Prostate gland (tissue), 2 donors: ENCODE measurements around the gene CRIP1. TPM values are rescaled to one million over a fixed set of nuclear protein-coding genes. Genes with fewer than 3 reads are reported as not detected.

Source experiments
- DNase-seq: peaks from one replicate; pipeline ENCODE4 v3.0.0-alpha.2; 2019; ENCODE audit warnings: low spot score
- H3K27ac ChIP-seq, 2 donors: fragments of 200-600 bp; sonication (generic); 2 replicates each; pipeline ENCODE4 v1.5.1; 2017 to 2019
- H3K27me3 ChIP-seq: fragments of 200-600 bp; sonication (generic); replicated peaks from 2 replicates; pipeline ENCODE4 v1.5.1; 2019; ENCODE audit not compliant: insufficient read depth
- H3K36me3 ChIP-seq, 2 donors: fragments of 200-600 bp; sonication (generic); 1 replicate in 1 of 2; 2 replicates in 1 of 2; pipeline versions ENCODE4 v1.5.1 to v1.8.1; 2017 to 2019
- H3K4me1 ChIP-seq: fragments of 200-600 bp; sonication (generic); replicated peaks from 2 replicates; pipeline ENCODE4 v1.5.1; 2019
- H3K4me3 ChIP-seq, 2 donors: fragments of 200-600 bp; sonication (generic); 2 replicates each; pipeline ENCODE4 v1.5.1; 2017 to 2019
- H3K9me3 ChIP-seq: fragments of 200-600 bp; sonication (generic); 2 replicates; pipeline ENCODE4 v1.5.1; 2017
- POLR2A ChIP-seq: fragments of 450-650 bp; IDR thresholded peaks from one replicate; pipeline ENCODE4 v1.6.1; 2016; ENCODE audit warnings: antibody characterized with exemption, mild to moderate bottlenecking
- POLR2AphosphoS5 ChIP-seq: sonication (generic); formaldehyde crosslinking; IDR thresholded peaks from one replicate; pipeline ENCODE4 v1.6.1; 2017; ENCODE audit warnings: antibody characterized with exemption
- WGBS: methylation state at CpG from one replicate; pipeline ENCODE4 v1.1.5; 2018; 5-methylcytosine and 5-hydroxymethylcytosine counted together
- intact Hi-C: fragments of 100-400 bp; cut with DNase I; formaldehyde crosslinking; loops from one replicate; pipeline ENCODE4 v1.14.2; 2022
- total RNA-seq, 2 donors: library from RNA; depleted of rRNA; stranded (reverse); fragments of >200 nt; gene quantifications; one replicate each; pipeline ENCODE4 v1.1.0, GENCODE V29; 2016
- TF ChIP-seq, protein P1 (sequence below), 4 experiments: fragments of 200-600 bp in 2 of 4; fragments of 450-650 bp in 2 of 4; sonication (generic) in 2 of 4; IDR thresholded peaks; 1 replicate in 3 of 4; 2 replicates in 1 of 4; pipeline ENCODE4 v1.5.1; 2016 to 2019; ENCODE audit warnings: antibody characterized with exemption in 4 of 4, mild to moderate bottlenecking in 2 of 4, moderate library complexity in 2 of 4

The CRIP1 gene
- total RNA-seq, 2 donors from 2014 or later, result 4.2 to 22.0 TPM

DNA sequence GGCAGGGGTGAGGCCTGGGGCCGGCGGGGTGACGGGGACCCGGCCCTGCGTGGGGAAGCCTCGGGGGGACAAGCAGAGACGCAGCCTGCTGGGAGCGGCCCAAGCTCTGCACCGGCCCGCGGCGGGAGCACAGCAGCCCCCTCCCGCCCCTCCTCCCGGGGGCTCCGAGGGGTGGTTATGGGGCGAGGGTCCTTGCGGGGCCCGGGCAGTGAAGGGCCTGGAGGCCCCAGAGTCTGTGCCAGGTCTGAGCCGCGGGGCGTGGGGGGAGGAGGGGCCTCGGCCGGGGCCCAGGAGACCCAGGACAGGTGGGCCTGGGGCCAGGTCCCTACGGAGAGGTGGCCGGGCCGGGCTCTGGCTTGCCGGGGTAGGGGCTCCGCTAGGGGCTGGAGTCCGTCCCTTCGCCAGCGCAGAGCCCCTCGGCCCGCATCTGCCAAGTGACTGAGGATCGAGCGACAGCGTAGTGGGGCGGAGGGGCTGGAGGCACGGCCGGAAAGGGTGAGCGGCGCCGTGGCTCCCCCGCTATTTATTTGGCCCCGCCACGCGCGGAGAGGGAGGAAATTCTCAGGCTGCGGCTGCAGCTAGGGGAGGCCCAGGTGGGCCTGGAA, 40.2 kb downstream of the CRIP1 start:
- H3K4me1 ChIP-seq, result peaks cover 22% of the 10 kb centered on the region
- peak overlapping the region; percentile 46 to 57 for H3K4me3 ChIP-seq
- H3K36me3 ChIP-seq, result no peaks in the 10 kb centered on the region
- H3K27me3 ChIP-seq, result no peaks in the 10 kb centered on the region
- H3K27ac ChIP-seq, result peak overlapping the region; percentile 1 to 23
- H3K9me3 ChIP-seq, result no peaks in the 10 kb centered on the region
- intact Hi-C loops, result no loop called here
- 1% methylated on average over 34 of the region's 48 CpGs for WGBS
- TF ChIP-seq POLR2AphosphoS5 (no peak), POLR2A (no peak)
- TF ChIP-seq, protein P1, sequence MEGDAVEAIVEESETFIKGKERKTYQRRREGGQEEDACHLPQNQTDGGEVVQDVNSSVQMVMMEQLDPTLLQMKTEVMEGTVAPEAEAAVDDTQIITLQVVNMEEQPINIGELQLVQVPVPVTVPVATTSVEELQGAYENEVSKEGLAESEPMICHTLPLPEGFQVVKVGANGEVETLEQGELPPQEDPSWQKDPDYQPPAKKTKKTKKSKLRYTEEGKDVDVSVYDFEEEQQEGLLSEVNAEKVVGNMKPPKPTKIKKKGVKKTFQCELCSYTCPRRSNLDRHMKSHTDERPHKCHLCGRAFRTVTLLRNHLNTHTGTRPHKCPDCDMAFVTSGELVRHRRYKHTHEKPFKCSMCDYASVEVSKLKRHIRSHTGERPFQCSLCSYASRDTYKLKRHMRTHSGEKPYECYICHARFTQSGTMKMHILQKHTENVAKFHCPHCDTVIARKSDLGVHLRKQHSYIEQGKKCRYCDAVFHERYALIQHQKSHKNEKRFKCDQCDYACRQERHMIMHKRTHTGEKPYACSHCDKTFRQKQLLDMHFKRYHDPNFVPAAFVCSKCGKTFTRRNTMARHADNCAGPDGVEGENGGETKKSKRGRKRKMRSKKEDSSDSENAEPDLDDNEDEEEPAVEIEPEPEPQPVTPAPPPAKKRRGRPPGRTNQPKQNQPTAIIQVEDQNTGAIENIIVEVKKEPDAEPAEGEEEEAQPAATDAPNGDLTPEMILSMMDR (IDR thresholded peaks at IDR 0.05), result no peak
- DNase-seq, result no peak

- peak overlapping the region in 1 of 2 donors; percentile 1 for H3K27ac ChIP-seq
- H3K4me1 ChIP-seq, result peaks cover 22% of the 10 kb centered on the region
- intact Hi-C loops, result no loop called here
- TF ChIP-seq, protein P1 (IDR thresholded peaks at IDR 0.05), result no peak
- no peak for TF ChIP-seq POLR2A
- TF ChIP-seq POLR2AphosphoS5, result no peak
- H3K4me3 ChIP-seq, result peak overlapping the region; percentile 46 to 57
- DNase-seq, result no peak
- no peaks in the 10 kb centered on the region for H3K9me3 ChIP-seq
- H3K27me3 ChIP-seq, result no peaks in the 10 kb centered on the region
- 13% methylated on average over 23 of the region's 23 CpGs for WGBS
- no peaks in the 10 kb centered on the region for H3K36me3 ChIP-seq
These were observed 40.7 kb downstream of the CRIP1 start for GRCh38 chr14:105527381-105527825.

DNA sequence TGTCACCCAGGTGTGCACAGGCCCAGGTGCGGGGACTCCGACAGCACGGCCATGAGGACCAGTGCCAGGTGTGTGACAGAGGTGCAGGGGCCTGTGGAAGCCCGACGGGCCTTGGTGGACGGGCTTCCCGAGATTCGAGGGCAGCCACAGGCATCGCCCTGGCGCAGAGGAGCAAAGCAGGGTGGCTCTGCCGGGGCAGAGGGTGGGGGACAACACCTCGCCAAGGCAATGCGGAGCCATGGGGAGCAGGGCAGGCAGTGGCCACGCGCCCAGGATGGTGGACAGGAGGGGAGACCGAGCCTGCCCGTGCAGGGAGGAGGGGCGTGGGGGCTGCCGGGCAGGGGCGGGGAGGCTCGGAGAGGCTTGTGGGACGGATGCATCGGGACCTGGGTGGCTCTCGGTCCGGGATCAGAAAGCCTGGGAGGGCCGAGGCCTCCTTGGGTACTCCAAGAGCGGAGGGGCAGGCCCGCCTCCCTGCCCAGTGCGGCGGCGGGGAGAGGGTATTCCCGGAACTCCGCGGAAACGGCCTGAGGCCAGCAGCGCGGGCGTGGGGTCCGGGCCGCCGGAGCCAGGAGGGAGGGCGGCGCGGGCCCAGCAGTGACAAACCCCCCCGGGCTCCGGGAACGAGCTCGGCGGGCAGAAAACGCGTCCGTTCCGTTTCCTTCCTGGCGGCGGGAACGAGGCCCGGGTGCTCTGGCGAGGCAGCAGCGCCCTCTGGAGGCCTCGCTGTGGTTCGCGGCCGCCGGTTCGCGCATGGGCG, 41.3 kb downstream of the CRIP1 start:
- H3K4me1 ChIP-seq, result peaks cover 22% of the 10 kb centered on the region
- TF ChIP-seq, protein P1 (IDR thresholded peaks at IDR 0.05), result peak; percentile 80 to 94 (median 90)
- TF ChIP-seq POLR2A (peak; percentile 19), POLR2AphosphoS5 (peak; percentile 67)
- H3K9me3 ChIP-seq, result no peaks in the 10 kb centered on the region
- 6% methylated on average over 38 of the region's 67 CpGs for WGBS
- no peaks in the 10 kb centered on the region for H3K36me3 ChIP-seq
- intact Hi-C loops, result loop anchor here (2.0 kb wide), 1 partner anchor 37 kb away; the partner anchor contains the start of gene TEDC1
- H3K27ac ChIP-seq, result peak overlapping the region; percentile 73 to 75
- DNase-seq, result peak; percentile 69
- no peaks in the 10 kb centered on the region for H3K27me3 ChIP-seq
- H3K4me3 ChIP-seq, result peak overlapping the region; percentile 48 to 57

DNA sequence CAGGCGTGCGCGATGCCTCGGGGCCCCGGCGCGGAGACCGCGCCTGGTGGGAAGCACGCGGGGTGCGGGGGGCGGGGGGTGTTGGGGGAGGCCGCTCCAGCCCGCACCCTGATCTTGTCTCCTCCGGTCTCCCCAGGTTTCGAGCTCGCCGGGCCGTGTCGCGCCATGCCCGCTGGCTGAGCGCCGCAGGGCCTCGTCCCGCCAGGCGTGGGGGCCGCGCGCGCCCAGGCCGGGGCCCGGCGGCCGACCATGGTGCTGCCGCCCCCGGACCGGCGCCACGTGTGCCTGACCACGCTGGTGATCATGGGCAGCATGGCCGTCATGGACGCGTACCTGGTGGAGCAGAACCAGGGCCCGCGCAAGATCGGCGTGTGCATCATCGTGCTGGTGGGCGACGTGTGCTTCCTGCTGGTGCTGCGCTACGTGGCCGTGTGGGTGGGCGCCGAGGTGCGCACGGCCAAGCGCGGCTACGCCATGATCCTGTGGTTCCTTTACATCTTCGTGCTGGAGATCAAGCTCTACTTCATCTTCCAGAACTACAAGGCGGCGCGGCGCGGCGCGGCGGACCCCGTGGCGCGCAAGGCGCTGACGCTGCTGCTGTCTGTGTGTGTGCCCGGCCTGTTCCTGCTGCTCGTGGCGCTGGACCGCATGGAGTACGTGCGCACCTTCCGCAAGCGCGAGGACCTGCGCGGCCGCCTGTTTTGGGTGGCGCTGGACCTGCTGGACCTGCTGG, 42.1 kb downstream of the CRIP1 start:
- no peaks in the 10 kb centered on the region for H3K36me3 ChIP-seq
- no peaks in the 10 kb centered on the region for H3K27me3 ChIP-seq
- peaks cover 22% of the 10 kb centered on the region for H3K4me1 ChIP-seq
- no peak for DNase-seq
- peak overlapping the region; percentile 48 to 57 for H3K4me3 ChIP-seq
- TF ChIP-seq, protein P1 (IDR thresholded peaks at IDR 0.05), result no peak
- TF ChIP-seq POLR2AphosphoS5, result no peak
- TF ChIP-seq POLR2A, result no peak
- H3K27ac ChIP-seq, result peak overlapping the region in 1 of 2 donors; percentile 73
- no peaks in the 10 kb centered on the region for H3K9me3 ChIP-seq
- WGBS, result 51% methylated on average over 47 of the region's 89 CpGs
- intact Hi-C loops, result loop anchor here (2.0 kb wide), 1 partner anchor 38 kb away; the partner anchor contains the start of gene TEDC1
